Measurements from ENCODE around the gene EHD2.
"Not testable (repeated sequence)": the region's sequence is repeated elsewhere in the genome, so short reads cannot be mapped to it uniquely, and the experiment has no call there.

Gene EHD2

GRCh38 chr19:47778954-47779351, 65.7 kb downstream of the EHD2 start:
- TF ChIP-seq CTCF (IDR thresholded peaks at IDR 0.05; ENCODE audit: borderline replicate concordance, insufficient read depth, low read depth, low read length), result no peak
- H3K4me3 ChIP-seq (ENCODE audit: low read depth, low read length), result peak overlapping the region; percentile 84

GRCh38 chr19:47779524-47780214, 66.4 kb downstream of the EHD2 start:
- no peak for TF ChIP-seq CTCF (IDR thresholded peaks at IDR 0.05; ENCODE audit: borderline replicate concordance, insufficient read depth, low read depth, low read length)
- H3K4me3 ChIP-seq (ENCODE audit: low read depth, low read length), result no peak overlapping the region

- TF ChIP-seq CTCF (IDR thresholded peaks at IDR 0.05; ENCODE audit: borderline replicate concordance, insufficient read depth, low read depth, low read length), result no peak
- no peak overlapping the region for H3K4me3 ChIP-seq (ENCODE audit: low read depth, low read length)
Measured at GRCh38 chr19:47780215-47780551, 67.0 kb downstream of the EHD2 start.

- no peak for TF ChIP-seq CTCF (IDR thresholded peaks at IDR 0.05; ENCODE audit: borderline replicate concordance, insufficient read depth, low read depth, low read length)
- no peak overlapping the region for H3K4me3 ChIP-seq (ENCODE audit: low read depth, low read length)
Measured at GRCh38 chr19:47781590-47782262, 68.5 kb downstream of the EHD2 start.

GRCh38 chr19:47786566-47786965, 73.3 kb downstream of the EHD2 start:
- TF ChIP-seq CTCF (IDR thresholded peaks at IDR 0.05; ENCODE audit: borderline replicate concordance, insufficient read depth, low read depth, low read length), result no peak
- no peak overlapping the region for H3K4me3 ChIP-seq (ENCODE audit: low read depth, low read length)

GRCh38 chr19:47787307-47787706, 74.1 kb downstream of the EHD2 start:
- H3K4me3 ChIP-seq (ENCODE audit: low read depth, low read length), result not testable (repeated sequence)

GRCh38 chr19:47789811-47790210, 76.6 kb downstream of the EHD2 start:
- H3K4me3 ChIP-seq (ENCODE audit: low read depth, low read length), result not testable (repeated sequence)

GRCh38 chr19:47790398-47790814, 77.2 kb downstream of the EHD2 start:
- H3K4me3 ChIP-seq (ENCODE audit: low read depth, low read length), result no peak overlapping the region
- TF ChIP-seq CTCF (IDR thresholded peaks at IDR 0.05; ENCODE audit: borderline replicate concordance, insufficient read depth, low read depth, low read length), result peak; percentile 89

Measured in GM12875 (cell line).